ENCODE data around the gene TTLL6.
"Not testable (repeated sequence)": the region's sequence is repeated elsewhere in the genome, so short reads cannot be mapped to it uniquely, and the experiment has no call there.

Gene TTLL6

GRCh38 chr17:48816774-48817590 is at the start of gene TTLL6:
TTLL6 (minus strand) TSS chr17:48817229; CDS start chr17:48817072, 157 bp downstream.
- peak in 9 of 14 donors; percentile 6 to 73 (median 35) for DNase-seq

- no peak for DNase-seq
These were observed 43.4 kb upstream of the TTLL6 start for GRCh38 chr17:48860456-48860855.

- no peak for DNase-seq
These were observed 43.0 kb upstream of the TTLL6 start for GRCh38 chr17:48860034-48860433.

DNA sequence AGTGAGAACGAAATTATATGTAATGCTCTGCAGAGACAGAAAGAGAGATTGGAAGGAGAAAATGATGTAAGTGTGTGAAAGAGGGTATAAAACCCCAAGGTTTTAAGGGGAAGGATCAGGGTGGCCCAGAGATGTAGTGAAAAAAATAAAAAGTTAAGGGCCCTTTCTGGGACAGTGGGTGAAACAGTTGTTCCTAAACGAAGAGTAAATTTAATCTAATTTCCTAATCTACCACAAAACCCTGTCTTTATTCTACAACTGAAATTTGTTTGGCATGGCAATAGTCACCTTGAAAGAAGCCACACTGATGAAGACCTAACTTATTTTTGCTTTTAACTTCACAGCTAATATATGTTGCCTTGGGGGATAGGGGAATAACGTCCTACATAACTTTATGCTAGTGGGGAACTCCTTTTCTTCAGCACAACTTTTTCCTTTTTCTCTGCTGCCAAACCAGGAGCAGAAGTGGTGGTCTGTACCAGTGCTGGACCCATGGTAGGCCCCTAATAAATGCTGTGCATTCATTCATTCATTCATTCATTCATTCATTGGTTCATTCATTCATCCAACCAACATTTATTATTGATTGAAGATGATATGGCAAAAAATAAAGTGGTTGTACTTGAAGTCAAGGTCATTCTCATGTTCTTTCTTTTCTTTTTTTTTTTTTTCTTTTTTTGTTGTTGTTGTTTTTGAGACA is 39.2 kb upstream of the TTLL6 start:
- no peak for DNase-seq

- no peak for DNase-seq
These were observed 37.9 kb upstream of the TTLL6 start for GRCh38 chr17:48854774-48855476.

GRCh38 chr17:48850792-48851323 is 33.8 kb upstream of the TTLL6 start:
- no peak for DNase-seq

DNA sequence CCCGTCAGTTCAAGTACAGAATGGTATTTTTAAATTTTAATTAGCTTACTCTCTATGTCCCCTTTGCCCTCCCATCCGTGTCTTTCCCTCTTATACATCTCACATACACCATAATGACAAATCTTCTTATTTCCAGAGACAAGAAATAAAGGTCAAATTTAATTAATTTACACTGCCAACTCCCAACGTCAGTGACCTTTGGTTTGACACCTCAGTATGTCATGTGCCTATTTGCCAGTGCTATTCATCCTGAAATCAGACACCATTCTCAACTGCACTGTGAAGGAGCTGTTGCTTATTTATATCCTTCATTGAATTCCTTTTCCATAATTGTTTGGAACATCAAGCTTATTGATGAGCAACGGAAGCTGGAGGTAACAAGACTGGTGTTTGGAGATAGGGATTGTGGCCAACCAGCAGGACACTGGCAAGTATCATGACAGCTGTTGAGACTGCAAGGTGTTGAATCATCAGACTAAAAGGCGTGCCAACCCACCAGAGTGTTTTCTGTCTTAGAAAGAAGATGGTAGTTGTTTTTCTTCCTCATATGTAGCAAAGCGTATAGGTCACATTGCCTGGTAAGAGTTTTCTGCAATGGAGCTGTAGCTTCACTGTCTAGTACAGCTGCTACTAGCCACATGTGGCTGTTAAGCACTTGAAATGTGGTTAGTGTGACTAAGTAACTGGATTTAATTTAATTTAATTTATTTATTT is 26.3 kb upstream of the TTLL6 start:
- DNase-seq: no peak

GRCh38 chr17:48842746-48843145 is 25.7 kb upstream of the TTLL6 start:
- no peak for DNase-seq

- peak in 10 of 14 donors; percentile 1 to 39 (median 32) for DNase-seq
These were observed 24.4 kb upstream of the TTLL6 start for GRCh38 chr17:48841395-48841831.

- DNase-seq: no peak
These were observed 23.4 kb upstream of the TTLL6 start for GRCh38 chr17:48840441-48840840.

- DNase-seq: not testable (repeated sequence)
These were observed 20.4 kb upstream of the TTLL6 start for GRCh38 chr17:48837458-48837857.

DNA sequence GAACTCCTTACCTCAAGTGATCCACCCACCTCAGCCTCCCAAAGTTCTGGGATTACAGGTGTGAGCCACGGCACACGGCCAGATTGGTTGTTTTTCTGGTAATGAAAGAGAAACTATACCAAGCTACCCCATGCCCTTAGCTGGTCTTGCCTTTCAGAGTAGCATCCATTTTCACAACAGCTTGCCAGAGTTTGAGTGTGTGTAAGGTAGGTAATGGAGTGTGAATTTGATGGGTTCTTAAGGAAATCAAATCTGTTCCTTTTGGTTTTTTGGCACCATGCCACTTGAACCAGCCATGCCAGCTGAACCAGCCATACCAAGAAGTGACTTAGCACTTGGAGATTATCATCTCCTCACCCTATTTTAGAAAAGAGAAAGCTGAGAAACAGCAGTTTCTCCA is 18.9 kb upstream of the TTLL6 start:
- no peak for DNase-seq

GRCh38 chr17:48834973-48835372 is 17.9 kb upstream of the TTLL6 start:
- no peak for DNase-seq

- DNase-seq: no peak
These were observed 14.5 kb upstream of the TTLL6 start for GRCh38 chr17:48831549-48831883.

- peak; percentile 63 to 92 (median 84) for DNase-seq
These were observed 14.0 kb upstream of the TTLL6 start, which contains the start of gene CALCOCO2 for GRCh38 chr17:48830840-48831548. CALCOCO2 (plus strand) TSS chr17:48831035; CDS start chr17:48841708, 10,673 bp downstream.

GRCh38 chr17:48825446-48826381 is 8.7 kb upstream of the TTLL6 start:
- no peak for DNase-seq

DNA sequence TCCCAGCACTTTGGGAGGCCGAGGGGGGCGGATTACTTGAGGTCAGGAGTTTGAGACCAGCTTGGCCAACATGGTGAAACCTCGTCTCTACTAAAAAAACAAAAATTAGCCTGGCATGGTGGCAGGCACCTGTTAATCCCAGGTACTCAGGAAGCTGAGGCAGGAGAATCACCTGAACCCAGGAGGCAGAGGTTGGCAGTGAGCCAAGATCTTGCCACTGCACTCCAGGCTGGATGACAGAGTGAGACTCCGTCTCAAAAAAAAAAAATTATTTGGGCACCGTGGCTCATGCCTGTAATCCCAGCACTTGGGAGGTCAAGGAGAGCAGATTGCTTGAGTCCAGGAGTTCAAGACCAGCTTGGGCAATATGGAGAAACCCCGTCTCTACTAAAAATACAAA is 3.9 kb upstream of the TTLL6 start:
- not testable (repeated sequence) for DNase-seq

GRCh38 chr17:48819466-48819865 is 2.4 kb upstream of the TTLL6 start:
- DNase-seq: no peak

DNA sequence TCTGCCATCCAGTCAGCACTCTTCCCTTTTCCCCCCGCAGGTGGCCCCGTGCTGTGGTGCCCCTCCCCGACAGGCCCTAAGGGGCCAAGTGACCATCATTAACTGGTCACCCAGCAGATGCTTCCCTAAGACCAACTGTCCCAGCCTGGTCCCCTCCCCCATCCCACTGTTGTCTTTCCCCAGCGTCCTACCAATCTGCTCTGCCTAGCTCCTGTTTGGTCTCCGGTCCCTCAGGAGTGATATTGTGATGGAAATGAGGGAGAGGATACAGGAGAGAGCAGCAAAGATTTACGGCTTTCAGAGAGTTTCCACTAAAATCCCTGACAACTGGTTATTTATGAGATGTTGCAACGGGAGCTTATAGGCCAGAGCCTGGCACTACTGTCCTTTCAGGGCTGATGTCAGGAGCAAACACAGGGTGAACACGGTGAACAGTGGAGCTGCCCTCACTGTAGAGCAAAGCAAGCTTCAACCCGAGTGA is 1.4 kb upstream of the TTLL6 start:
- DNase-seq: no peak

DNA sequence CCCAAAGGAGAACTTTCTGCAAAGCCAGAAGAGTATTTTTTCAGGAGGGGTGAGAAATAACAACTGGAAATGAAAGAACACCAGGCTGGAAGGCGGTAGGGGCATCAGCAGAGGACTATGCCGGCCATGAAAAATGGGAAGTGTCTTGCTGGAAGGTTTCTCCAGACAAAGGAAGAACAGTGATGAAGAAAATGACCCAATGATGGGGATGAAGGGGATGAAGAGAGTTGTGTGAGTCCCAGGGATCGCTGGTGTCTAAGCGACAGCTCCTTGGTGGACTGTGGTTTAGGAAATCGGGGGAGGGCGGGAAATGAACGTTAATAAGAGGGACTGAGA is 623 bp downstream of the TTLL6 start:
- DNase-seq: no peak
